GM12878 (cell line): Measurements from ENCODE around the gene CRB3. TPM values are rescaled to one million over a fixed set of nuclear protein-coding genes. Genes with fewer than 3 reads are reported as not detected.

Source experiments
- ATAC-seq: fragments of 200-7000 bp; cut with Tn5 transposase; 3 replicates; pipeline ENCODE4 v1.9.1; 2020; ENCODE audit warnings: mild to moderate bottlenecking, moderate library complexity
- BruUV-seq: library from RNA; stranded (reverse); fragments of 400-500 nt; replicated peaks from 2 replicates; lab custom pipeline; 2021; lab: Mats Ljungman, UMichigan
- CTCF ChIA-PET: fragments of 300-600 bp; sonication (Branson Sonifier 250); formaldehyde crosslinking; extraction: SDS; loops from one replicate; lab custom pipeline; 2021; ENCODE audit warnings: inconsistent platforms; lab: Yijun Ruan, JAX
- POLR2A ChIA-PET: fragments of 350-600 bp; formaldehyde crosslinking; extraction: SDS; loops from one replicate; lab custom pipeline; 2021; ENCODE audit warnings: inconsistent platforms; lab: Charles Lee
- RAD21 ChIA-PET: fragments of 300-600 bp; sonication (Branson Sonifier 250); formaldehyde crosslinking; loops from one replicate; lab custom pipeline; 2023; ENCODE audit warnings: antibody characterized with exemption; ENCODE audit not compliant: unreplicated experiment; lab: Charles Lee
- SMC1A ChIA-PET: fragments of 300-600 bp; sonication (Branson Sonifier 250); formaldehyde crosslinking; loops from one replicate; lab custom pipeline; 2023; ENCODE audit not compliant: unreplicated experiment, uncharacterized antibody; lab: Charles Lee
- DNase-seq: peaks from one replicate; pipeline ENCODE4 v3.0.0-alpha.2; 2011; ENCODE audit warnings: low read depth, low spot score
- FAIRE-seq: peaks from 3 replicates; lab custom pipeline; 2011; peaks lifted over from hg19 to GRCh38; lab: Jason Lieb, UNC
- H2AFZ ChIP-seq: 2 replicates; pipeline ENCODE4 v1.6.0; 2011; ENCODE audit warnings: low read depth, low read length, control low read depth; ENCODE audit not compliant: control insufficient read depth
- H3K27ac ChIP-seq: 2 replicates; pipeline ENCODE4 v1.5.1; 2011; ENCODE audit warnings: control low read depth; ENCODE audit not compliant: control insufficient read depth, insufficient read depth
- H3K27me3 ChIP-seq, 2 experiments: replicated peaks in 1 of 2; 2 replicates each; pipeline versions ENCODE4 v1.6.0 to v1.6.1; 2011; ENCODE audit warnings: low read length in 1 of 2; ENCODE audit not compliant: control insufficient read depth in 2 of 2, insufficient read depth in 2 of 2
- H3K36me3 ChIP-seq, 2 experiments: 2 replicates each; pipeline ENCODE4 v1.5.1; 2011; ENCODE audit warnings: low read length in 1 of 2; ENCODE audit not compliant: control insufficient read depth in 2 of 2, insufficient read depth in 2 of 2
- H3K4me1 ChIP-seq: 2 replicates; pipeline ENCODE4 v1.6.1; 2011; ENCODE audit warnings: mild to moderate bottlenecking, low read length, moderate library complexity, mixed read lengths; ENCODE audit not compliant: control insufficient read depth, insufficient read depth
- H3K4me2 ChIP-seq: 2 replicates; pipeline ENCODE4 v1.6.0; 2011; ENCODE audit warnings: control low read depth; ENCODE audit not compliant: control insufficient read depth, insufficient read depth
- H3K4me3 ChIP-seq: fragments of 200-600 bp; sonication (generic); 2 replicates; pipeline ENCODE4 v1.5.1; 2016
- H3K79me2 ChIP-seq: 2 replicates; pipeline ENCODE4 v1.6.0; 2011; ENCODE audit warnings: low read length; ENCODE audit not compliant: control insufficient read depth, insufficient read depth
- H3K9ac ChIP-seq: 2 replicates; pipeline ENCODE4 v1.8.0; 2011; ENCODE audit warnings: low read length, control low read depth, mixed read lengths; ENCODE audit not compliant: control insufficient read depth, insufficient read depth
- H3K9me3 ChIP-seq: replicated peaks from 3 replicates; pipeline ENCODE4 v1.5.1; 2011; ENCODE audit warnings: mild to moderate bottlenecking, low read length; ENCODE audit not compliant: control insufficient read depth, insufficient read depth
- H4K20me1 ChIP-seq: 2 replicates; pipeline ENCODE4 v1.6.0; 2011; ENCODE audit not compliant: control insufficient read depth, insufficient read depth
- CREM ChIP-seq: IDR thresholded peaks from 2 replicates; pipeline ENCODE4 v1.6.1; 2014; ENCODE audit warnings: antibody characterized with exemption, low read depth
- FOS ChIP-seq: IDR thresholded peaks from 3 replicates; pipeline ENCODE4 v1.6.1; 2011; ENCODE audit warnings: borderline replicate concordance; ENCODE audit not compliant: insufficient read length; ENCODE audit errors: extremely low read depth
- NR2C2 ChIP-seq: IDR thresholded peaks from 2 replicates; pipeline ENCODE4 v1.6.1; 2011; ENCODE audit warnings: borderline replicate concordance, low read depth; ENCODE audit not compliant: control insufficient read depth, insufficient read length
- PAX5 ChIP-seq: IDR thresholded peaks from 2 replicates; pipeline ENCODE4 v1.6.1; 2011; ENCODE audit warnings: low read depth, low read length, borderline replicate concordance
- RB1 ChIP-seq: fragments of 450-650 bp; formaldehyde crosslinking; IDR thresholded peaks from 2 replicates; pipeline ENCODE4 v1.6.1; 2017; ENCODE audit warnings: mild to moderate bottlenecking, borderline replicate concordance
- RCOR1 ChIP-seq: conservative IDR thresholded peaks from 2 replicates; pipeline ENCODE4 v1.6.1; 2012; ENCODE audit warnings: low read depth, low read length, improper control_type of control experiment
- ZNF217 ChIP-seq: fragments of 450-650 bp; IDR thresholded peaks from 2 replicates; pipeline ENCODE4 v1.6.1; 2017; ENCODE audit warnings: antibody characterized with exemption, mild to moderate bottlenecking
- WGBS: methylation state at CpG from one replicate; pipeline ENCODE4 v1.1.6; 2016; ENCODE audit warnings: low lambda C conversion rate; ENCODE audit not compliant: insufficient replicate concordance, insufficient coverage; ENCODE audit errors: missing lambda C conversion rate; 5-methylcytosine and 5-hydroxymethylcytosine counted together
- in situ Hi-C: fragments of 300-500 bp; cut with MboI; formaldehyde crosslinking; loops from 9 replicates; pipeline ENCODE4 v1.14.3; 2018; ENCODE audit warnings: mixed read lengths
- intact Hi-C: fragments of 100-400 bp; cut with micrococcal nuclease; formaldehyde crosslinking; loops from one replicate; pipeline ENCODE4 v1.14.2; 2022; ENCODE audit not compliant: unreplicated experiment
- polyA plus RNA-seq, 11 experiments: library from polyadenylated mRNA; depleted of rRNA in 4 of 11; unstranded in 6 of 11; stranded (reverse) in 5 of 11; fragments of >200 nt; fragmentation: Nextera tagmentation in 4 of 11; fragmentation: Illumina TruSeq in 1 of 11; extraction: Ambion mirVana in 4 of 11; extraction: Trizol in 1 of 11; gene quantifications; 1 replicate in 1 of 11; 2 replicates in 10 of 11; pipeline versions ENCODE4 v1.2.1 to v1.2.3, GENCODE V29; 2011 to 2016; ENCODE audit warnings: inconsistent platforms in 2 of 11, missing spikeins in 2 of 11, low read depth in 1 of 11
- total RNA-seq, 4 experiments: library from RNA; depleted of rRNA in 3 of 4; stranded (reverse); fragments of >200 nt in 3 of 4; fragmentation: Illumina TruSeq in 1 of 4; extraction: Trizol in 1 of 4; gene quantifications; 2 replicates each; pipeline versions ENCODE4 v1.2.1 to v1.2.3, GENCODE V29; 2013 to 2021
- TF ChIP-seq, protein P1 (sequence below): fragments of 450-650 bp; IDR thresholded peaks from 2 replicates; pipeline ENCODE4 v1.6.1; 2017; ENCODE audit warnings: mild to moderate bottlenecking, moderate library complexity
- TF ChIP-seq, protein P2 (sequence below): IDR thresholded peaks from 2 replicates; pipeline ENCODE4 v1.6.1; 2011; ENCODE audit warnings: mild to moderate bottlenecking, low read depth, low read length, moderate library complexity; ENCODE audit not compliant: insufficient replicate concordance
- TF ChIP-seq, protein P3 (sequence below): IDR thresholded peaks from 2 replicates; pipeline ENCODE4 v1.6.1; 2011; ENCODE audit warnings: low read depth, mild to moderate bottlenecking, low read length, moderate library complexity, borderline replicate concordance; ENCODE audit errors: extremely low read depth
- TF ChIP-seq, protein P4 (sequence below): fragments of 450-650 bp; IDR thresholded peaks from 2 replicates; pipeline ENCODE4 v1.6.1; 2016; ENCODE audit warnings: mild to moderate bottlenecking, moderate library complexity, borderline replicate concordance

The CRB3 gene
- total and polyA plus RNA-seq, 10 of the 15 experiments (the other 5 are each of a cell fraction or from before 2014, with no cell fraction given) = 0.11 to 1.9 (median 0.98) TPM; not detected in 1

DNA sequence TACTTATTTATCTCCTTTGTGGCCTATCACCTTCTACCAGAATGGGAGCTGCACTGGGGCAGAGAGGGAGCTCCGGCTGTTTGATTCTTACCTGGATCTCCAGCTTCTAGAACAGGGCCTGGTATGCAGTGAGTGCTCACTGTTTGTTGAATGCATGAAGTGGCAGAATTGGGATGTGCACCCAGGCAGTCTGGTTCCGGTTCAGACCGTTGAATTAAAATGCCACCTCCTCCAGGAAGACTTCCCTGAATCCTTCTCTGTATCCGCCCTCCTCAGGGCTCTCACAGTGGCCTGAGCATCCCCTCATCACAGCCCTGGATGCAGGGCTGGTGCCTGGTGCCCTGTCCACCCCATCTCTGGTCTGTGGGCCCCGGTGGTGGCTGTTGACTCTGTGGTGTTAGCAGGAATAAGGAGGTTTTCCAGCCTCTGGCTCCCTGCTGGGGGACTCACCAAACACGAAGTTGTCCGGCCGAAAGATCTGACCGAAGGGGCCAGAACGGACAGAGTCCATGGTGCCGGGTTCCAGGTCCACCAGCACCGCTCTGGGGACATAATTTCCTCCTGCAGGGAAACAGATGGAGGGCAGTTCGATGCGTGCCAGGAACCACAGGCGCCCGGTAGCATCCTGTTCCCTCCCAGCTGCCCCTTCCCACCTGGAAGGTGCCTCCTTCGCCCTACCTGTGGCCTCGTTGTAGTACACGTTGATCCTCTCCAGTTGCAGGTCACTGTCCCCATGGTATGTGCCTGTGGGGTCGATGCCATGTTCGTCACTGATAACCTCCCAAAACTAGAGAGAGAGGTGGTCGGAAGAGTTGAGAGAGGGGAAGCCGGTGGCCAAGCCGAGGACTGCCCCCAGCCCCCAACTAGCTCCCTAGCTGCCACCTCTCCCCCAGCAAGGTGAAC is 37.0 kb downstream of the CRB3 start:
- Histone ChIP-seq H3K36me3 (no peaks in the 10 kb centered on the region), H4K20me1 (no peaks in the 10 kb centered on the region), H3K4me3 (no peak overlapping the region), H3K9ac (no peak overlapping the region), H3K27me3 (peaks cover 0 to 2% of the 10 kb centered on the region in 2 experiments; a peak in 3 of 4 replicates), H3K27ac (no peak overlapping the region), H3K9me3 (no peaks in the 10 kb centered on the region), H3K4me1 (peaks cover 2% of the 10 kb centered on the region), H2AFZ (no peak overlapping the region), H3K4me2 (peak overlapping the region; percentile 87; the same call in 1 of the 2 replicates), H3K79me2 (no peaks in the 10 kb centered on the region)
- in situ Hi-C loops (no loop called here), intact Hi-C loops (loop anchor here (10.0 kb wide), 2 partner anchors 106 to 336 kb away; partner anchors contain the start of gene GTF2F1)
- no TSS peak for BruUV-seq
- SMC1A ChIA-PET = interaction anchor here (0.7 to 1.7 kb wide), 5 partner anchors 10 to 374 kb away, joined by 3 to 8 read pairs (median 4); partner anchors contain the start of gene DENND1C
- no peak for DNase-seq
- CTCF ChIA-PET = interaction anchor here (1.9 kb wide), 1 partner anchor 19 kb away, joined by 12 read pairs; the partner anchor contains the start of gene DENND1C
- no peak for FAIRE-seq
- no peak for ATAC-seq
- RAD21 ChIA-PET = interaction anchor here (0.7 to 1.2 kb wide), 2 partner anchors 251 to 362 kb away, joined by 3 to 4 read pairs; no protein-coding TSS in a partner anchor
- POLR2A ChIA-PET = interaction anchor here (1.6 kb wide), 1 partner anchor 11 kb away, joined by 4 read pairs; no protein-coding TSS in a partner anchor
- WGBS = 74% methylated on average over 24 of the region's 24 CpGs
- TF ChIP-seq, protein P1, sequence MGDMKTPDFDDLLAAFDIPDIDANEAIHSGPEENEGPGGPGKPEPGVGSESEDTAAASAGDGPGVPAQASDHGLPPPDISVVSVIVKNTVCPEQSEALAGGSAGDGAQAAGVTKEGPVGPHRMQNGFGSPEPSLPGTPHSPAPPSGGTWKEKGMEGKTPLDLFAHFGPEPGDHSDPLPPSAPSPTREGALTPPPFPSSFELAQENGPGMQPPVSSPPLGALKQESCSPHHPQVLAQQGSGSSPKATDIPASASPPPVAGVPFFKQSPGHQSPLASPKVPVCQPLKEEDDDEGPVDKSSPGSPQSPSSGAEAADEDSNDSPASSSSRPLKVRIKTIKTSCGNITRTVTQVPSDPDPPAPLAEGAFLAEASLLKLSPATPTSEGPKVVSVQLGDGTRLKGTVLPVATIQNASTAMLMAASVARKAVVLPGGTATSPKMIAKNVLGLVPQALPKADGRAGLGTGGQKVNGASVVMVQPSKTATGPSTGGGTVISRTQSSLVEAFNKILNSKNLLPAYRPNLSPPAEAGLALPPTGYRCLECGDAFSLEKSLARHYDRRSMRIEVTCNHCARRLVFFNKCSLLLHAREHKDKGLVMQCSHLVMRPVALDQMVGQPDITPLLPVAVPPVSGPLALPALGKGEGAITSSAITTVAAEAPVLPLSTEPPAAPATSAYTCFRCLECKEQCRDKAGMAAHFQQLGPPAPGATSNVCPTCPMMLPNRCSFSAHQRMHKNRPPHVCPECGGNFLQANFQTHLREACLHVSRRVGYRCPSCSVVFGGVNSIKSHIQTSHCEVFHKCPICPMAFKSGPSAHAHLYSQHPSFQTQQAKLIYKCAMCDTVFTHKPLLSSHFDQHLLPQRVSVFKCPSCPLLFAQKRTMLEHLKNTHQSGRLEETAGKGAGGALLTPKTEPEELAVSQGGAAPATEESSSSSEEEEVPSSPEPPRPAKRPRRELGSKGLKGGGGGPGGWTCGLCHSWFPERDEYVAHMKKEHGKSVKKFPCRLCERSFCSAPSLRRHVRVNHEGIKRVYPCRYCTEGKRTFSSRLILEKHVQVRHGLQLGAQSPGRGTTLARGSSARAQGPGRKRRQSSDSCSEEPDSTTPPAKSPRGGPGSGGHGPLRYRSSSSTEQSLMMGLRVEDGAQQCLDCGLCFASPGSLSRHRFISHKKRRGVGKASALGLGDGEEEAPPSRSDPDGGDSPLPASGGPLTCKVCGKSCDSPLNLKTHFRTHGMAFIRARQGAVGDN = no peak
- TF ChIP-seq NR2C2 (no peak), CREM (no peak), RCOR1 (no peak), ZNF217 (no peak), FOS (no peak), PAX5 (no peak), RB1 (no peak)
- TF ChIP-seq, protein P2, sequence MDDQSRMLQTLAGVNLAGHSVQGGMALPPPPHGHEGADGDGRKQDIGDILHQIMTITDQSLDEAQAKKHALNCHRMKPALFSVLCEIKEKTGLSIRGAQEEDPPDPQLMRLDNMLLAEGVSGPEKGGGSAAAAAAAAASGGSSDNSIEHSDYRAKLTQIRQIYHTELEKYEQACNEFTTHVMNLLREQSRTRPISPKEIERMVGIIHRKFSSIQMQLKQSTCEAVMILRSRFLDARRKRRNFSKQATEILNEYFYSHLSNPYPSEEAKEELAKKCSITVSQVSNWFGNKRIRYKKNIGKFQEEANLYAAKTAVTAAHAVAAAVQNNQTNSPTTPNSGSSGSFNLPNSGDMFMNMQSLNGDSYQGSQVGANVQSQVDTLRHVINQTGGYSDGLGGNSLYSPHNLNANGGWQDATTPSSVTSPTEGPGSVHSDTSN = no peak
- TF ChIP-seq, protein P3, sequence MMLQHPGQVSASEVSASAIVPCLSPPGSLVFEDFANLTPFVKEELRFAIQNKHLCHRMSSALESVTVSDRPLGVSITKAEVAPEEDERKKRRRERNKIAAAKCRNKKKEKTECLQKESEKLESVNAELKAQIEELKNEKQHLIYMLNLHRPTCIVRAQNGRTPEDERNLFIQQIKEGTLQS = no peak
- TF ChIP-seq, protein P4, sequence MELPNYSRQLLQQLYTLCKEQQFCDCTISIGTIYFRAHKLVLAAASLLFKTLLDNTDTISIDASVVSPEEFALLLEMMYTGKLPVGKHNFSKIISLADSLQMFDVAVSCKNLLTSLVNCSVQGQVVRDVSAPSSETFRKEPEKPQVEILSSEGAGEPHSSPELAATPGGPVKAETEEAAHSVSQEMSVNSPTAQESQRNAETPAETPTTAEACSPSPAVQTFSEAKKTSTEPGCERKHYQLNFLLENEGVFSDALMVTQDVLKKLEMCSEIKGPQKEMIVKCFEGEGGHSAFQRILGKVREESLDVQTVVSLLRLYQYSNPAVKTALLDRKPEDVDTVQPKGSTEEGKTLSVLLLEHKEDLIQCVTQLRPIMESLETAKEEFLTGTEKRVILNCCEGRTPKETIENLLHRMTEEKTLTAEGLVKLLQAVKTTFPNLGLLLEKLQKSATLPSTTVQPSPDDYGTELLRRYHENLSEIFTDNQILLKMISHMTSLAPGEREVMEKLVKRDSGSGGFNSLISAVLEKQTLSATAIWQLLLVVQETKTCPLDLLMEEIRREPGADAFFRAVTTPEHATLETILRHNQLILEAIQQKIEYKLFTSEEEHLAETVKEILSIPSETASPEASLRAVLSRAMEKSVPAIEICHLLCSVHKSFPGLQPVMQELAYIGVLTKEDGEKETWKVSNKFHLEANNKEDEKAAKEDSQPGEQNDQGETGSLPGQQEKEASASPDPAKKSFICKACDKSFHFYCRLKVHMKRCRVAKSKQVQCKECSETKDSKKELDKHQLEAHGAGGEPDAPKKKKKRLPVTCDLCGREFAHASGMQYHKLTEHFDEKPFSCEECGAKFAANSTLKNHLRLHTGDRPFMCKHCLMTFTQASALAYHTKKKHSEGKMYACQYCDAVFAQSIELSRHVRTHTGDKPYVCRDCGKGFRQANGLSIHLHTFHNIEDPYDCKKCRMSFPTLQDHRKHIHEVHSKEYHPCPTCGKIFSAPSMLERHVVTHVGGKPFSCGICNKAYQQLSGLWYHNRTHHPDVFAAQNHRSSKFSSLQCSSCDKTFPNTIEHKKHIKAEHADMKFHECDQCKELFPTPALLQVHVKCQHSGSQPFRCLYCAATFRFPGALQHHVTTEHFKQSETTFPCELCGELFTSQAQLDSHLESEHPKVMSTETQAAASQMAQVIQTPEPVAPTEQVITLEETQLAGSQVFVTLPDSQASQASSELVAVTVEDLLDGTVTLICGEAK = no peak
